K562 (cell line): ENCODE results near the gene NR1D1. TPM values are rescaled to one million over a fixed set of nuclear protein-coding genes. Genes with fewer than 3 reads are reported as not detected.

Source experiments
- ATAC-seq: fragments of 200-7000 bp; cut with Tn5 transposase; 3 replicates; pipeline ENCODE4 v1.9.1; 2020; ENCODE audit warnings: moderate library complexity
- BruUV-seq: library from RNA; stranded (reverse); fragments of 400-500 nt; replicated peaks from 2 replicates; lab custom pipeline; 2021; lab: Mats Ljungman, UMichigan
- CTCF ChIA-PET: fragments of 300-600 bp; formaldehyde crosslinking; extraction: SDS; loops from one replicate; lab custom pipeline; 2021; ENCODE audit warnings: low intra/inter-chr PET ratio; lab: Yijun Ruan, JAX
- POLR2A ChIA-PET: fragments of 300-600, 350-650 bp; sonication (Branson Sonifier 250); formaldehyde crosslinking; extraction: SDS; loops from one replicate; lab custom pipeline; 2021; ENCODE audit warnings: antibody characterized with exemption, inconsistent platforms; lab: Yijun Ruan, JAX
- DNase-seq, 4 experiments: peaks; one replicate each; pipeline versions ENCODE4 v3.0.0 to v3.0.0-alpha.2; 2011 to 2018; ENCODE audit warnings: low spot score in 3 of 4, mixed read lengths in 3 of 4; ENCODE audit errors: extremely low read depth in 1 of 4
- FAIRE-seq: peaks from 2 replicates; lab custom pipeline; 2011; peaks lifted over from hg19 to GRCh38; lab: Jason Lieb, UNC
- H2AFZ ChIP-seq: 2 replicates; pipeline ENCODE4 v1.6.0; 2011; ENCODE audit warnings: low read depth, low read length, control low read depth, inconsistent platforms
- H3K27ac ChIP-seq: fragments of 200-600 bp; 3 replicates; pipeline ENCODE4 v1.8.0; 2011; ENCODE audit warnings: low read depth, mild to moderate bottlenecking, control low read depth, inconsistent platforms, low read length, moderate library complexity, mixed read lengths; ENCODE audit errors: extremely low read depth
- H3K27me3 ChIP-seq, 2 experiments: fragments of 300-600 bp in 1 of 2; 2 replicates in 1 of 2; 3 replicates in 1 of 2; pipeline versions ENCODE4 v1.6.0 to v1.8.0; 2011; ENCODE audit warnings: inconsistent platforms in 2 of 2, low read length in 2 of 2, mild to moderate bottlenecking in 1 of 2, mixed read lengths in 1 of 2, moderate library complexity in 1 of 2; ENCODE audit not compliant: control insufficient read depth in 2 of 2, insufficient read depth in 2 of 2
- H3K36me3 ChIP-seq: fragments of 300-600 bp; 3 replicates; pipeline ENCODE4 v1.8.0; 2011; ENCODE audit warnings: mild to moderate bottlenecking, low read length, inconsistent platforms; ENCODE audit not compliant: control insufficient read depth, insufficient read depth
- H3K4me1 ChIP-seq, 2 experiments: fragments of 200-600 bp in 1 of 2; replicated peaks in 1 of 2; 2 replicates in 1 of 2; 3 replicates in 1 of 2; pipeline versions ENCODE4 v1.5.1 to v1.8.0; 2011; ENCODE audit warnings: inconsistent platforms in 2 of 2, low read length in 2 of 2, mild to moderate bottlenecking in 1 of 2, mixed read lengths in 1 of 2, moderate library complexity in 1 of 2; ENCODE audit not compliant: control insufficient read depth in 2 of 2, insufficient read depth in 2 of 2
- H3K4me2 ChIP-seq: 2 replicates; pipeline ENCODE4 v1.6.1; 2011; ENCODE audit warnings: low read length, control low read depth, inconsistent platforms, mixed read lengths; ENCODE audit not compliant: insufficient read depth
- H3K4me3 ChIP-seq: fragments of 200-600 bp; sonication (generic), shearing (Covaris generic); 2 replicates; pipeline ENCODE4 v1.5.1; 2016; ENCODE audit warnings: control low read depth, inconsistent platforms
- H3K79me2 ChIP-seq: fragments of 200-600 bp; 3 replicates; pipeline ENCODE4 v1.8.0; 2011; ENCODE audit warnings: low read length, inconsistent platforms; ENCODE audit not compliant: control insufficient read depth, insufficient read depth
- H3K9ac ChIP-seq, 2 experiments: 2 replicates each; pipeline versions ENCODE4 v1.6.0 to v1.6.1; 2011; ENCODE audit warnings: low read depth in 2 of 2, low read length in 2 of 2, control low read depth in 1 of 2, inconsistent platforms in 1 of 2, mild to moderate bottlenecking in 1 of 2, mixed read lengths in 1 of 2; ENCODE audit not compliant: insufficient read depth in 1 of 2
- H3K9me1 ChIP-seq: one replicate; pipeline ENCODE4 v1.6.0; 2011; ENCODE audit warnings: inconsistent platforms, mild to moderate bottlenecking, low read length, moderate library complexity; ENCODE audit not compliant: control insufficient read depth, insufficient read depth
- H3K9me3 ChIP-seq: replicated peaks from 2 replicates; pipeline ENCODE4 v1.5.1; 2011; ENCODE audit warnings: low read depth, low read length, inconsistent platforms; ENCODE audit not compliant: control insufficient read depth, insufficient read depth
- H4K20me1 ChIP-seq: replicated peaks from 2 replicates; pipeline ENCODE4 v1.6.1; 2011; ENCODE audit warnings: low read length, inconsistent platforms, mixed read lengths; ENCODE audit not compliant: control insufficient read depth, insufficient read depth
- TAF7 ChIP-seq: fragments of 450-650 bp; IDR thresholded peaks from 2 replicates; pipeline ENCODE4 v1.6.1; 2016; ENCODE audit warnings: missing genetic modification characterization, missing compliant biosample characterization
- WGBS: fragments of 100-300 bp; shearing (Covaris generic); methylation state at CpG from one replicate; pipeline ENCODE4 v1.1.6; 2016; ENCODE audit warnings: low coverage, mixed read lengths; ENCODE audit not compliant: insufficient coverage; ENCODE audit errors: missing lambda C conversion rate; 5-methylcytosine and 5-hydroxymethylcytosine counted together
- in situ Hi-C: fragments of 300-500 bp; cut with MboI; formaldehyde crosslinking; loops from 4 replicates; pipeline ENCODE4 v1.15.0; 2018; ENCODE audit warnings: inconsistent platforms, mixed read lengths
- intact Hi-C: fragments of 100-400 bp; cut with micrococcal nuclease; formaldehyde crosslinking; loops from 2 replicates; pipeline ENCODE4 v1.14.2; 2022
- polyA plus RNA-seq, 8 experiments: library from polyadenylated mRNA; depleted of rRNA in 4 of 8; stranded (reverse) in 5 of 8; unstranded in 3 of 8; fragments of >200 nt; fragmentation: Nextera tagmentation in 2 of 8; fragmentation: Illumina TruSeq in 1 of 8; extraction: Ambion mirVana in 2 of 8; extraction: Trizol in 1 of 8; gene quantifications; 2 replicates each; pipeline versions ENCODE4 v1.2.1 to v1.2.3, GENCODE V29; 2011 to 2014; ENCODE audit warnings: inconsistent platforms in 1 of 8, missing spikeins in 1 of 8
- total RNA-seq, 7 experiments: library from RNA; depleted of rRNA in 6 of 7; stranded (reverse); fragments of >200 nt in 6 of 7; fragmentation: Illumina TruSeq in 2 of 7; extraction: Trizol in 2 of 7; gene quantifications; 2 replicates each; pipeline versions ENCODE4 v1.2.1 to v1.2.3, GENCODE V29; 2011 to 2021; ENCODE audit warnings: low replicate concordance in 1 of 7
- TF ChIP-seq, protein P1 (sequence below): sonication (generic); formaldehyde crosslinking; IDR thresholded peaks from 2 replicates; pipeline ENCODE4 v1.8.1; 2023; ENCODE audit warnings: mild to moderate bottlenecking, missing genetic modification reagents

NR1D1 gene
- total and polyA plus RNA-seq, 9 of the 15 experiments (the other 6 are each of a cell fraction or from before 2014, with no cell fraction given) = 0.25 to 7.7 (median 0.65) TPM

DNA sequence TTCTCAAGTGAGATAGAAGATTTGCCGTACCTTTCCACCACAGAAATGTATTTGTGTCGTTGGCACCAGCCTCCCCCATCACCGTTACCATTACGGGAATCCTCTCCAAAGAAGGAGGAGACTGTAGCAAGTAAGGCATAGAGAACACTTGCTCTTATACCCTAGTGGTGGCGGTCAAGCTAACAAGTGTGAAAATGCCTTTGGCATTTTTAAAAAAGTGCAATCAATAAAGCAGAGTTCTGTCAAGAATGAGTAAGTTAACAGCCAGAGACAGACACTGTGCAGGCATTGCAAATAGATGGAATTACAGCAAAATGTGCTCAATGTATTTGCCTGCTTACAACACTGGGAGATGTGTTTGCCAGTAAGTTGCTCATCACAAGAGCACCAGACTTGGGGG lies 29.1 kb upstream of the NR1D1 start:
- WGBS = 100% methylated on average over 5 of the region's 5 CpGs
- Histone ChIP-seq H2AFZ (no peak overlapping the region), H3K4me3 (no peak overlapping the region), H3K27ac (no peak overlapping the region), H3K79me2 (peaks cover 33% of the 10 kb centered on the region), H3K36me3 (peaks cover 95% of the 10 kb centered on the region), H3K9ac (no peak overlapping the region), H3K4me2 (no peak overlapping the region), H3K9me1 (no peaks in the 10 kb centered on the region), H3K4me1 (peaks cover 0 to 5% of the 10 kb centered on the region in 2 experiments; a peak in 2 of 5 replicates), H3K9me3 (no peaks in the 10 kb centered on the region), H3K27me3 (no peaks in the 10 kb centered on the region), H4K20me1 (no peaks in the 10 kb centered on the region)
- ATAC-seq = no peak
- BruUV-seq = TSS peak; percentile 18
- ChIA-PET POLR2A (interaction anchor here (1.1 to 1.2 kb wide), 2 partner anchors 17 to 18 kb away, joined by 3 read pairs; no protein-coding TSS in a partner anchor), CTCF (no interaction called here)
- intact Hi-C loops (no loop called here), in situ Hi-C loops (no loop called here)
- no peak for FAIRE-seq
- TF ChIP-seq, protein P1, sequence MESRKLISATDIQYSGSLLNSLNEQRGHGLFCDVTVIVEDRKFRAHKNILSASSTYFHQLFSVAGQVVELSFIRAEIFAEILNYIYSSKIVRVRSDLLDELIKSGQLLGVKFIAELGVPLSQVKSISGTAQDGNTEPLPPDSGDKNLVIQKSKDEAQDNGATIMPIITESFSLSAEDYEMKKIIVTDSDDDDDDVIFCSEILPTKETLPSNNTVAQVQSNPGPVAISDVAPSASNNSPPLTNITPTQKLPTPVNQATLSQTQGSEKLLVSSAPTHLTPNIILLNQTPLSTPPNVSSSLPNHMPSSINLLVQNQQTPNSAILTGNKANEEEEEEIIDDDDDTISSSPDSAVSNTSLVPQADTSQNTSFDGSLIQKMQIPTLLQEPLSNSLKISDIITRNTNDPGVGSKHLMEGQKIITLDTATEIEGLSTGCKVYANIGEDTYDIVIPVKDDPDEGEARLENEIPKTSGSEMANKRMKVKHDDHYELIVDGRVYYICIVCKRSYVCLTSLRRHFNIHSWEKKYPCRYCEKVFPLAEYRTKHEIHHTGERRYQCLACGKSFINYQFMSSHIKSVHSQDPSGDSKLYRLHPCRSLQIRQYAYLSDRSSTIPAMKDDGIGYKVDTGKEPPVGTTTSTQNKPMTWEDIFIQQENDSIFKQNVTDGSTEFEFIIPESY (CRISPR knock-in tag) = peak; percentile 98
- TF ChIP-seq TAF7 (tag) = no peak
- DNase-seq = no peak
